Common myeloid progenitor, CD34-positive (primary cell): Measurements from ENCODE around the gene GOLGA6A.

ENCODE experiments used
- CTCF ChIA-PET: fragments of 350-600 bp; sonication (Branson Sonifier 250); formaldehyde crosslinking; loops from one replicate; lab custom pipeline; 2021; ENCODE audit warnings: antibody characterized with exemption; lab: Charles Lee
- POLR2A ChIA-PET: fragments of 350-600 bp; sonication (Branson Sonifier 250); formaldehyde crosslinking; loops from one replicate; lab custom pipeline; 2021; ENCODE audit warnings: antibody characterized with exemption; lab: Charles Lee
- DNase-seq, 3 donors: peaks; one replicate each; pipeline versions ENCODE4 v3.0.0 to v3.0.0-alpha.2; 2013
- H3K27ac ChIP-seq, 2 experiments: 1 replicate in 1 of 2; 2 replicates in 1 of 2; pipeline ENCODE4 v1.7.0; 2013; ENCODE audit warnings: inconsistent platforms in 2 of 2, low read length in 2 of 2, mild to moderate bottlenecking in 2 of 2, low read depth in 1 of 2, moderate library complexity in 1 of 2; ENCODE audit not compliant: severe bottlenecking in 2 of 2, insufficient read depth in 1 of 2, poor library complexity in 1 of 2
- H3K27me3 ChIP-seq, 5 experiments: replicated peaks in 2 of 5; 1 replicate in 3 of 5; 2 replicates in 2 of 5; pipeline versions ENCODE4 v1.6.1 to v1.7.0; 2013; ENCODE audit warnings: low read length in 4 of 5, mild to moderate bottlenecking in 2 of 5, moderate library complexity in 2 of 5, inconsistent platforms in 1 of 5; ENCODE audit not compliant: insufficient read depth in 5 of 5, control insufficient read depth in 4 of 5
- H3K36me3 ChIP-seq, 4 experiments: 1 replicate in 2 of 4; 2 replicates in 2 of 4; pipeline versions ENCODE4 v1.6.1 to v1.7.0; 2013; ENCODE audit warnings: low read length in 3 of 4, control low read depth in 1 of 4, mild to moderate bottlenecking in 1 of 4; ENCODE audit not compliant: control insufficient read depth in 4 of 4, insufficient read depth in 4 of 4
- H3K4me1 ChIP-seq, 4 experiments: 1 replicate in 3 of 4; 2 replicates in 1 of 4; pipeline versions ENCODE4 v1.6.1 to v1.7.1; 2013; ENCODE audit warnings: low read length in 3 of 4, mild to moderate bottlenecking in 3 of 4, control low read depth in 1 of 4, inconsistent platforms in 1 of 4, moderate library complexity in 1 of 4; ENCODE audit not compliant: control insufficient read depth in 4 of 4, insufficient read depth in 4 of 4; ENCODE audit errors: control extremely low read depth in 1 of 4
- H3K4me3 ChIP-seq, 7 experiments: 1 replicate in 4 of 7; 2 replicates in 3 of 7; pipeline versions ENCODE4 v1.5.1 to v1.7.0; 2013; ENCODE audit warnings: mild to moderate bottlenecking in 7 of 7, low read length in 6 of 7, moderate library complexity in 6 of 7, inconsistent platforms in 2 of 7, low read depth in 2 of 7, control low read depth in 1 of 7; ENCODE audit not compliant: insufficient read depth in 4 of 7, control insufficient read depth in 1 of 7; ENCODE audit errors: extremely low read depth in 1 of 7
- H3K9me3 ChIP-seq, 5 experiments: 1 replicate in 4 of 5; 2 replicates in 1 of 5; pipeline versions ENCODE4 v1.6.1 to v1.7.1; 2013; ENCODE audit warnings: low read length in 4 of 5, mild to moderate bottlenecking in 2 of 5, inconsistent platforms in 1 of 5, low read depth in 1 of 5, moderate library complexity in 1 of 5; ENCODE audit not compliant: control insufficient read depth in 4 of 5, insufficient read depth in 2 of 5; ENCODE audit errors: control extremely low read depth in 1 of 5
- WGBS: methylation state at CpG from one replicate; pipeline ENCODE4 v1.1.5; 2013; ENCODE audit not compliant: insufficient coverage; 5-methylcytosine and 5-hydroxymethylcytosine counted together

The GOLGA6A gene

DNA sequence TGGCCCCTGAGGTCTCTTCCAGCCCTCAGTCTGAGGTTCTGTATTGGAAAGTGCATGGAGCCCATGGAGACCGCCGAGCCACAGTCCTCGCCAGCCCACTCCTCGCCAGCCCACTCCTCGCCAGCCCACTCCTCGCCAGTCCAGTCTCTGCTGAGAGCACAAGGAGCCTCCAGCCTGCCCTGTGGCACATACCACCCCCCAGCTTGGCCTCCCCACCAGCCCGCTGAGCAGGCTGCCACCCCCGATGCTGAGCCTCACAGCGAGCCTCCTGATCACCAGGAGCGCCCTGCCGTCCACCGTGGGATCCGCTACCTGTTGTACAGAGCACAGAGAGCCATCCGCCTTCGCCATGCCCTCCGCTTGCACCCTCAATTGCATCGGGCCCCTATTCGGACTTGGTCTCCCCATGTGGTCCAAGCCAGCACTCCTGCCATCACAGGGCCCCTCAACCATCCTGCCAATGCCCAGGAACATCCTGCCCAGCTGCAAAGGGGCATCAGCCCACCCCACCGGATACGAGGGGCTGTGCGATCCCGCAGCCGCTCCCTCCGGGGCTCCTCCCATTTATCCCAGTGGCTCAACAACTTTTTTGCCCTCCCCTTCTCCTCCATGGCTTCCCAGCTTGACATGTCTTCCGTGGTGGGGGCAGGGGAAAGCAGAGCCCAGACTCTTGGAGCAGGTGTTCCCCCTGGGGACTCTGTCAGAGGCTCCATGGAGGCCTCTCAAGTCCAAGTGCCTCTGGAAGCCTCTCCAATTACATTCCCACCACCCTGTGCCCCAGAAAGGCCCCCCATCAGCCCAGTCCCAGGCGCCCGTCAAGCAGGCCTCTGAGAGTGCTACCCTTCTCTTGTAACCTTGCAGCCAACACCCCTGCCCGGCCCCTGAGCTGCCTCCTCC lies 47.0 kb downstream of the GOLGA6A start:
- CTCF ChIA-PET, result interaction anchor here (0.9 to 6.3 kb wide), 10 partner anchors 8 to 84 kb away, joined by 3 to 59 read pairs (median 6); partner anchors contain the start of gene PML
- H3K9me3 ChIP-seq, result no peaks in the 10 kb centered on the region
- H3K36me3 ChIP-seq, result peaks cover 6 to 73% (median 50%) of the 10 kb centered on the region in 4 experiments
- WGBS, result 97% methylated on average over 21 of the region's 28 CpGs
- no peak overlapping the region for H3K27ac ChIP-seq
- no peaks in the 10 kb centered on the region for H3K27me3 ChIP-seq
- H3K4me1 ChIP-seq, result peaks cover 0 to 34% (median 15%) of the 10 kb centered on the region in 4 experiments
- DNase-seq, result no peak
- no peak overlapping the region for H3K4me3 ChIP-seq
- POLR2A ChIA-PET, result no interaction called here

DNA sequence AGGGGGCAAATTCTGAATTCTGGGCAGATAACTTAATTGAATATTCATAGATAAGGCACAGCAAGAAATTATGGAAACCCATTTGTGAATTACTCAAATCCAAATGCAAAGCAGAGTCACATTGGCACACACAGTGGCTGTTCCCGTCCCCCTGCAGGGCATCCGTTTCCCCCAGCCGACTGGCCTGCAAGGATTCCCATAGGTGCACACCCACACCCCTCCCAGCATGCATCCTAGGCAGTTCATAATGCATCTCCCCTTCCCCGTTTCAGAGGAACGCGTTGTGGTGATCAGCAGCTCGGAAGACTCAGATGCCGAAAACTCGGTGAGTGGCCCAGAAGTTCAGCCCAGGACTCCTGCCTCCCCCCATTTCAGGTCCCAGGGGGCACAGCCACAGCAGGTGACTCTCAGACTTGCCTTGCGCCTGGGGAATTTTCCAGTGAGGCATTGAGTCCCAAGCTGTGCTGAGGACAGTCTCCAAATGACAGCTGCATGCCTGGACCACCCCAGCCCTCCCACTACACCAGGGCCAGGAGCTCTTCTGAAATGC lies 48.1 kb downstream of the GOLGA6A start:
- no peaks in the 10 kb centered on the region for H3K27me3 ChIP-seq
- no peaks in the 10 kb centered on the region for H3K9me3 ChIP-seq
- H3K4me3 ChIP-seq, result no peak overlapping the region
- H3K27ac ChIP-seq, result no peak overlapping the region
- H3K4me1 ChIP-seq, result peaks cover 0 to 34% (median 15%) of the 10 kb centered on the region in 4 experiments
- WGBS, result 87% methylated on average over 10 of the region's 10 CpGs
- no peak for DNase-seq
- H3K36me3 ChIP-seq, result peaks cover 6 to 79% (median 53%) of the 10 kb centered on the region in 4 experiments
- CTCF ChIA-PET, result interaction anchor here (0.7 to 1.8 kb wide), 5 partner anchors 9 to 83 kb away, joined by 3 to 5 read pairs (median 3); no protein-coding TSS in a partner anchor
- POLR2A ChIA-PET, result no interaction called here

DNA sequence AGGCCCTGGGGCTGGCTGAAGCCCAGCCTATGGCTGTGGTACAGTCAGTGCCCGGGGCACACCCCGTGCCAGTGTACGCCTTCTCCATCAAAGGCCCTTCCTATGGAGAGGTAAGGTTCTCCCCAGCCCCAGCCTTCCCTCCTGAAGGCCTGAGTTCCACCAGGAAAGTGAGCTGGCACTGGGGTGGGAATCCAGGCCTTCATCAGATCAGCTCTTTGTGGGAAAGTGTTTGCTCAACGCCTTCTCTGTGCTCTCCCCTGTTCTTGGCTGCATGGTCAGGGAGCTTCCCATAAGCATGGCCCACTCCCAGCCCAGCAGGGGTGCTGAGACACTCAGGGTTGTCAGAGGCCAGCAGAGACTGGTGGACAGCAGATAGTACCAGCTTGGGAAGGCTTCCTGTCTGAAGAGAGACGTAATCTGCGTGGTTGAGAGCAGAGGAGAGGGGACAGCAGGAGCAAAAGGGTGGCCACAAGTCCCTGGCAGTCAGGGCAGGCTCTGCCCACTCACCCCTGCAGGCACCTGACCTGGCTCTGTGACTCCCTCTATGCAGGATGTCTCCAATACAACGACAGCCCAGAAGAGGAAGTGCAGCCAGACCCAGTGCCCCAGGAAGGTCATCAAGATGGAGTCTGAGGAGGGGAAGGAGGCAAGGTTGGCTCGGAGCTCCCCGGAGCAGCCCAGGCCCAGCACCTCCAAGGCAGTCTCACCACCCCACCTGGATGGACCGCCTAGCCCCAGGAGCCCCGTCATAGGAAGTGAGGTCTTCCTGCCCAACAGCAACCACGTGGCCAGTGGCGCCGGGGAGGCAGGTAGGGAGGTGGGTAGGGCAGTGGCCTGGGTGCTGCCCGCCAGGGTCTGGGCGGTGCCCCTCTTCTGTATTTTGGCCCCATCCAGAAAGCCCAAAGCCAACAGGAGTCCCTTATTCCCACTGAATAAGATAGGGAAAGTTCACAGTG lies 49.5 kb downstream of the GOLGA6A start:
- peak overlapping the region; percentile 10 to 50 for H3K27ac ChIP-seq
- POLR2A ChIA-PET, result no interaction called here
- H3K4me3 ChIP-seq, result no peak overlapping the region
- DNase-seq, result peak in 2 of 3 donors; percentile 33 to 46
- CTCF ChIA-PET, result interaction anchor here (0.7 to 2.0 kb wide), 8 partner anchors 10 to 60 kb away, joined by 3 to 6 read pairs (median 4); no protein-coding TSS in a partner anchor
- peaks cover 6 to 87% (median 60%) of the 10 kb centered on the region in 4 experiments for H3K36me3 ChIP-seq
- 74% methylated on average over 6 of the region's 16 CpGs for WGBS
- H3K4me1 ChIP-seq, result peaks cover 0 to 23% (median 11%) of the 10 kb centered on the region in 4 experiments
- no peaks in the 10 kb centered on the region for H3K9me3 ChIP-seq
- H3K27me3 ChIP-seq, result no peaks in the 10 kb centered on the region

DNA sequence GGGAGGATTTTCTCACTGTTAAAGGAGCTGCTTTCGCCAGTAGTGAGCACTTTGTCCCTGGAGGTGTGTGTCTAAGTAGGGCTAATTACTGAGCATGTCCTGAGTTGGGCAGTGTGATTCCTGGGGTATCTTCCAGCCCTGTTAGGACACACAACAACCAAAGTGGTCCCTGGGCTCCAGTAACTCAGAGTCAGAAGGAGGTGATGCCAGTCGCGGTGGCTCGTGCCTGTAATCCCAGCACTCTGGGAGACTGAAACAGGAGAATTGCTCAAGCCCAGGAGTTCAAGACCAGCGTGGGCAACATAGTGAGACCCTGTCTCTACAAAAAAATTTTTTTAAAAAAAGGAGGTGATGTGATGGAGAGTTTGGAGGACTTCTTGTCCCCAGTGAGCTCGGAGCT lies 50.3 kb downstream of the GOLGA6A start:
- WGBS, result 95% methylated on average over 6 of the region's 6 CpGs
- ChIA-PET CTCF (interaction anchor here (0.7 to 2.0 kb wide), 8 partner anchors 9 to 59 kb away, joined by 3 to 6 read pairs (median 4); no protein-coding TSS in a partner anchor), POLR2A (no interaction called here)
- Histone ChIP-seq H3K36me3 (peaks cover 10 to 88% (median 62%) of the 10 kb centered on the region in 4 experiments), H3K4me1 (peaks cover 0 to 15% (median 11%) of the 10 kb centered on the region in 4 experiments), H3K4me3 (no peak overlapping the region), H3K9me3 (no peaks in the 10 kb centered on the region), H3K27me3 (no peaks in the 10 kb centered on the region), H3K27ac (no peak overlapping the region)
- no peak for DNase-seq

DNA sequence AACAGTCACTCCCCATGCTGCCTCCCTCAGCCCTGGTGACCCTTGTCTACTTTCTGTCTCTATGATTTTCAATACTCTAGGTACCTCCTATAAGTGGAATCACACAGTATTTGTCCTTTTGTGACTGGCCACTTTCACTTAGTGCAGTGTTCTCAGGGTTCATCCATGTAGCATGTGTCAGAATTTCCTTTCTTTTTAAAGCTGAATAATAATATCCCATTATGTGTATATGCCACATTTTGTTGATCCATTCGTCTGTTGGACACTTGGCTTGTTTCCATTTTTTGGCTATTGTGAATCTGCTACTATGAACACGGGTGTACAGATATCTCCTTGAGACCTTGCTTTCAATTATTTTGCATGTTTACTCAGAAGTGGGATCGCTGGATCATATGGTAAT lies 53.7 kb downstream of the GOLGA6A start:
- ChIA-PET CTCF (interaction anchor here (1.1 to 2.2 kb wide), 5 partner anchors 9 to 55 kb away, joined by 3 to 10 read pairs (median 4); no protein-coding TSS in a partner anchor), POLR2A (no interaction called here)
- H3K9me3 ChIP-seq, result no peaks in the 10 kb centered on the region
- peaks cover 0 to 12% (median 10%) of the 10 kb centered on the region in 4 experiments for H3K4me1 ChIP-seq
- no peak overlapping the region for H3K4me3 ChIP-seq
- no peak for DNase-seq
- H3K27ac ChIP-seq, result no peak overlapping the region
- H3K27me3 ChIP-seq, result no peaks in the 10 kb centered on the region
- 83% methylated on average over 1 of the region's 3 CpGs for WGBS
- H3K36me3 ChIP-seq, result peaks cover 20 to 87% (median 60%) of the 10 kb centered on the region in 4 experiments

DNA sequence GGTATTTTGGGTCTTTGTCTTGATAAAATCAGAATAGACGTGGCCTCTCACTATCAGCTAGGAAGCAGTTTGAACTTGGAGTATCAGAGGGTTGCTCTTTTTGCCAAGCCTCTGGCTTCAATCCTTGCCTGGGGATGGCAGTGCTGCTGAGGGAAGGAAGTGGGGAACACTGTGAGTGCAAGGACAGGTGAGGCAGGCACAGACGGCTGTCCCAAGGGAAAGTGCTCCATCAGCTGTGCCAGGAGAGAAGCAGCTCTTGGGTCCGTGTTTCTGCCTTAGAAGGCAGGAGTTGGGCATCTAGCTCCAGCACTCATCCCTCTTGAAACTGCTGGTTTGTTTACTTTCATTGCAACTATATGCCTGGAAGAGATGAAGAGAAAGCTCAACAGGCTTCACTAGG lies 54.7 kb downstream of the GOLGA6A start:
- Histone ChIP-seq H3K27me3 (no peaks in the 10 kb centered on the region), H3K36me3 (peaks cover 16 to 87% (median 60%) of the 10 kb centered on the region in 4 experiments), H3K4me1 (peaks cover 0 to 9% (median 5%) of the 10 kb centered on the region in 4 experiments), H3K9me3 (no peaks in the 10 kb centered on the region), H3K27ac (no peak overlapping the region), H3K4me3 (no peak overlapping the region)
- POLR2A ChIA-PET, result no interaction called here
- no peak for DNase-seq
- CTCF ChIA-PET, result interaction anchor here (0.7 to 2.2 kb wide), 5 partner anchors 8 to 53 kb away, joined by 3 to 10 read pairs (median 3); no protein-coding TSS in a partner anchor
- WGBS, result 67% methylated on average over 3 of the region's 3 CpGs
